Stimulated activated CD8-positive, alpha-beta memory T cell treated with anti-CD3 and anti-CD28 coated beads, Interleukin-12 subunit alpha, Interleukin-12 subunit beta, amount 100 ng/mL, for 1 hour (primary cell): Measurements from ENCODE around the gene SCN10A.

Experiments used
- DNase-seq: peaks from one replicate; pipeline ENCODE4 v3.0.0-alpha.2; 2020; ENCODE audit warnings: low read depth

The SCN10A gene

DNA sequence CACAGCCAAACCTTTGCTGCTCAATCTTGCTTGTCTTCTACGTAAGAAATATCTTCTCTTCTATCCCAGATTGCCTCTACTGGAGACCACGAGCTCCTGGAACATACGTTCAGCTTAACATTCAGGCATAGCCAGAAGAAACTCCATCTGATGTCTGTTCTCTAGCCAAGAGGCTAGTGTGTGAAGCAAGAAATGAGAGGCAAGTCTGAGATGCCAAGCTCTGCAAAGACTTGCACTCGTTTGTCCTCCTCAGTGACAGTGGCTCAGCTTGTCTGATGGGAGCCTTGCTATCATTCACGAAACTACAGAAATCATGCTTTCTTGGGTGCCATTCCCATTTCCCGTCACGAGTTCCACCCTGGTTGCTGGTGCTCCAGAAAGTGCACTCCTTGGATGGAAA lies at the start of gene SCN10A:
Gene SCN10A, minus strand, starts transcription at position 192 of the 400 bp plus-strand sequence. CDS start 22,207 bp downstream, outside the sequence.
- no peak for DNase-seq

DNA sequence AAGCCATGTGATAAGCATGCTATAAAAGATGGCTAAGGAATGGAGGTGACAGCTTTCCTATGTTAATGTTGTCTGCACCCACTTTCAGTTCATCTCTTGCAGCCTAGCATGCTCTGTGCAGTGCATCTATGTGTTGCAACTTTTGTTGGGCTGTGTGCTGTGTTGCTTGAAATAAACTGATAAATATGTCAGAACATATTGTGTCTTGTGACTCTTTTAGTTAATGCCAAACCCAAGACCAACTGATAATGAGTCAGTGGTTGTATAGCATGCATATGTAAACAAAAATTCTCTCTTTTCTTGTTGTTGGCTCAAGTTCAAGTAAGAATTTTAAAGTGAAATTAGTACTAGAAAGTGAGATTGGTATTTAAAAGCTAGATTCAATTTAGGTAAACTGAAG lies 37.0 kb upstream of the SCN10A start:
- no peak for DNase-seq

DNA sequence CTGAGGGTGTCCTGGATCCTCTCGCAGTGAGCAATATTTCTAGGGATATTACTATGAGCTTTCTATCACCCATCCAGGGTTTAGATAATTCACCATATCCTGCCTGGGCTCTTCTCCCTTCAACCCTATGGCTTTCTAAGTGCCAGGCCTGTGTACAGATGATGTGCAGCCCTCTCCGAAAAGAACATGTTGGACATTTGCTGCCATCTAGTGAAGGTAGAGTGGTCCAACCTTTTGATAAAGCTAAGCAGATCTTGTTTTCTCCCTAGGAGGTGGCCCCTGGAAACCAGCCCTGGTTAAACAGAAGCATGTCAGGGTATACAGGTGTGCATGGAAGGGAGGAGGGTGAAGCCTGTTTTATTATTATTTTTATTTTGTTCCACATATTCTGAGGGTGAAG lies 27.9 kb upstream of the SCN10A start:
- no peak for DNase-seq

DNA sequence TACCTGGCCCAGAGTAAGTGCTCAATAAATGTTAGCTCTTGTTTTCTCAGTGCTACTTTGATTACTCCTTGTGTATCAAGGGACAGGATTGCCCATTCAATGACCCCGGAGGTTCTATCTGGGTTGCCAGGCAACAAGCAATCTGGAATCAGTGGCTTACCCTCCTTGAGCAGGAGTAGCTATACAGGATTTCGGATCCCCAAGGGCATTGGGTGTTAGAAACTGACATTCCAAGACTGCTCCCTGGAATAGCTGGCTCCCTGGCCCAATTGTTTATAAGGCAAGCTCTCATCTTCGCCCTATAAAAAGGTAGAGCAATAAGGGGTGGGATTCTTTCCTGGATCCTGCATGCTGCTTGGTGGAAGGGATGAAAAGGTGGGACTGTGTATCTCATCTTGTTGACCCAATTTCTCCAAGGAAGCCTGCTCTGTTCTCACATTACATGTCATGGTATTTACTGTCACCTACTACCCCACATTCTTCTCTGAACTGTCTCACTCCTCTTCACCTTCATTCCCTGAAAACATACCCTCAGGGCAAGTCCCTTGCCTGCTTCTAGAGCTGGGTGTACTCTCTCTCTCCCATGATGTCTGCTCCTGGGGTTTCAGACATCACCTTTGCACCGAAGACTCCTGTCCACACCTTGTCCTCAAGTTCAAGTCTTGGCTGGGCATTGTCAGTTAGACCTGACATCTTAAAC lies 26.4 kb upstream of the SCN10A start:
- no peak for DNase-seq

DNA sequence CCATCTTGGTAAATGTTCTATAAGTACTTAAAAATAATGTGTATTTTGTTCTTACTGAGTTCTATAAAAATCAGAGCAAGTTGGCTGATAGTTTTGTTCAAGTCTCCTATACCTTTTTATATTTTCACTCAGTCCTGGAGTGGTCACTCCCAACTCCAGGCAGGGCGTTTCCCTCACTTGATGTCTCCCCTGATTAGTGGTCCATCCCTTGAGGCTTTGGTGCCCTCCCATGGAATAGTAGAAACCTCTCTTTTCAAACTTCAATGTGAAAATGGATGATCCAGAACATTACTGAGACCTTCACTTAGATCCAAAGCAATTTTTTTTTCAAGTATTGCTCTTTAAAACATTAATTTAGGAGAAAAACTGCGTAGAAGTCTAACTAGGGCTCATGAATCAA lies 25.0 kb upstream of the SCN10A start:
- no peak for DNase-seq

DNA sequence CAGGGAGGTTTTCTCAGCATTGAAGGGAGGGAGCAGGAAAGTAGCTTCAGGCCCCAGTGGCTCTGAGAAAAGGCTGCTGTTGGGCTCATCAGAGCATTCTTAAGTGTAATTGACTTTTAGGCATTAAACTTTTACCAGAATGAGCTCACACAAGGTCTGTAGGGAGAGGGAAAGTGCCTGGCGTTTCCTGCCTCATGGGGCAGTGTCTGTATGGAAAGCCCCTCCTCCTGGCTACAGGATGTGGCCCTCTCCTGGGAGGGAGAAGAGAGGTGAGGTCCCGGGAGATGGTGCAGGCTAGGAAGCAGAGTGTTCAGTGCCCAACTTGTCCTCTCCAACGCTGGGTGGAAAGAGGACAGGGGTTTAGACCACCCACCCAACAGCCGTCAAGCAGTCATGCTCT lies 21.3 kb upstream of the SCN10A start:
- DNase-seq: no peak

DNA sequence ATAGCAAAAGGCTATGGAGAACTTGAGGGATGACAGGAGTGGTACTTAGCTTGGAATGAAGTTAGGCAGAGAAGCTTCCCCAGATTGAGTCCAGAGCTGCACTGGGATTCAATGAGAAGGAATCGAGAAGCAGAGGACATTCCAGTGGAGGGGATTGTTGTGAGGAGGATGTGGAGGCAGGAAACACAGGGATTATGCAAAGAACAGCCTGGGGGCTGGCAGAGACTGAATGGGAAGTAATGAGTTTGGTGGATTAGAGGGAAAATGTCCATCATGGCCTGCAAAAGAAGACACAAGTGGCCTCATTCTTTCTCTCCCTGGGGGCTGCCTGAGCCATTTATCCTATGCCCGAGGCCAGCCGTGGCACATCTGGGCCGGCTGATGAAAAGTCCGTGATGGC lies 20.5 kb upstream of the SCN10A start:
- no peak for DNase-seq

DNA sequence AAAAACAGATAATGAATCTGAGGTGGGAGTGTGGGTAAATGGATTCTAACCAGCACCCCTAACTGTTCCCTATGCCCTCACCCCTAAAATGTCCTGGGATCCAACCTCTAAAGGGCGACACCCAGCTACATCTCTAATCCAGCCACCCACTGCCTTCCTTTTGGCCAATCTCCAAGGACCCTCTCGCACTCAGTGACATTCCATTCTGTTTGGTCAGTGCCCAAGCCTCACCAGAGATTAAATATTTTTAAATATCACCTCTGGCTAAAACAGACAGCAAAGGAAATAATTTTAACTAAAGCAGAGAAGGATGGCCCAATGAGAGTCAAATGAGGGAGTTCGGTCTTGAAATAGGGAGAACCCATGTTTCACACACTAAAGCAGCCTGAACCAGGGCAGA lies 19.9 kb upstream of the SCN10A start:
- DNase-seq: no peak

DNA sequence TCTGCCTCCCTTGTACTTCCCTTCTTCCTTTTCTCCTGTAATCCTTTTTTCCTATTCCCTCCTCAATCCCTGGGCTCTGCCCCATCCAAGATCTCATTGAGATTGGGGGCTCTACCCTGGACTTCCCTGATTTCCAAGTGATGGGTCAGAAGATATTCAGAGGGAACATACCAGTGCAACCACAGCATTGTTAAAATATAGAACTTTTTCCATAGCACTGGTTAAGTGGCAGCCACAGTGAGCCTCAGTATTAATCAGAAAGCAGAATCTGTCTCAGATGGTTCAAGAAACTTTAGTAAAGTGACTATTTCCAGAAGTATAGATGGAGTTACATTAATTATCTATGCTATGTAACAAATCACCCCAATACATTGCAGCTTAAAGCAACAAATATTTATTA lies 18.7 kb upstream of the SCN10A start:
- no peak for DNase-seq

DNA sequence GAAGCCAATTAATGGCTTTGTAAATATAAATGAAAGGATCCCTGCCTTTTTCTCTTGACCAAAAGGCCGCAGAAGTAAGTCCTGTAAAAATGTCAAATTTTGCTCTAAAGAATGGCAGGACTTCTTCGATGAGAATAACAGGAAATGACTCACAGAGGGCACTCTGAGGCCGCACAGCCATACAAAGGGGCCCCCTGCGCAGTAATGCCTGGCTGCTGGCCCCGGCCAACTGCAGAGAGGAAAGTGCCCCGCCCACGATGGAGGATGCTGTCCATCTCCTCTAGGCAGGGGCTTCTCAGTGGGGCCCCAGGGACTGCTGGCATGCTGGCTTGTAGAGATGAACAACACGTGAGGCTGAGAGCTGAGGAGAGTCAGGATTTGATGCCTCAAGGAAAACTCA lies 18.1 kb upstream of the SCN10A start:
- DNase-seq: no peak

DNA sequence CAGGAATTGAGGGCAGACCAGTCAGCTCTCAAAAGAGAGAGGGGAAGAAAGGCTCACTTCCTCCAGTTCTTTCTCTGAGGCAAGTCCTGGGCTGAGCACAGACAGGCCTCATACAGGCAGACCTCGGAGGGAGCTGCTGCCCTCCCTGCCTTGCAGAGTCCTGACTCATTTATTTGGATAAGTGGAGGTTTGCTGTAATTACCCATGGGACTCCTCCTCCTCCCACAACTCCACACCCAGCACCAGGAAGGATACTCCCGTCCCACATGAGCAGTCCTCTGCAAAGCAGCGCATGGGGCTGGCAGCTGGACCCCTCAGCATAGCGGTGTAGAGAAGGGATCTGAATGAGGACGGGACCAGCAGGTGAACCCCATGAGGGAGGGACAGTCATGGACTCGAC lies 13.4 kb upstream of the SCN10A start:
- no peak for DNase-seq

DNA sequence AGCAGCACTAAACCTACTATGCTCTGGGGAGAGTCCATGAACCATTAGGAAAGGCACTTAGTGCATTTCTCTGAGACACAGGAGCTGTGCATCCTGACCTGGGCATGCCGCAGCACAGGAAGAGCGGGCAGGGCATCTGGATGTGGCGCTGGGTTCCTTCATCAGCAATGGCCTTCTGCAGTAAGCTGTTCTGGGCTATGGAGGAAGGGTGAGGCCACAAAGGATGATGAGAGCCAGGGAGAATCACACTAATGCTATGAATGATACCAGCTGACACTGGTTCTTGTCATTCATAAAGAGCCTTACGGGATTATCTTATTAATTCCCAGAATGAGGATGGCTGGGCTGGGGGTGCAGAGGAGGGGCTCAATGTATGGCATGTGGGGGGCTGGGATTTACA lies 12.7 kb upstream of the SCN10A start:
- no peak for DNase-seq

DNA sequence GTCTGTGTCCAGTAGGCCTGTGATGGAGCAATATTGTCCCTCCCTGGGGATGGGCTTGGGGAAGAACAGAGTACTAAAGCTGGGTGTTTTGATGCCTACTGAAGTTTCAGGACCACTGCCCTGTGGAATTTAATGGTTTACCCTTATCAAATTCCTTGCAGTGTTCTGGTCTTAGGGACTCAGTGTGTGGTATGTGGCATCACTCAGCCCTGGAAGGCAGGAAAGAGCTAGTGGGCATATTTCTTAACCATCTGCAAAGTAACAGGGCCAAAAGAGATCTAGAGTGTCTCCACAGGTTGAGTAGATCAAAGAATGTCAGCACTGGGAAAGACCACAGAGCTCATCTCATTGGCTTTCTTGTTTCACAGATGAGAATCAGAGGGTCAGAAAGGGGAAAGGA lies 11.8 kb upstream of the SCN10A start:
- no peak for DNase-seq

DNA sequence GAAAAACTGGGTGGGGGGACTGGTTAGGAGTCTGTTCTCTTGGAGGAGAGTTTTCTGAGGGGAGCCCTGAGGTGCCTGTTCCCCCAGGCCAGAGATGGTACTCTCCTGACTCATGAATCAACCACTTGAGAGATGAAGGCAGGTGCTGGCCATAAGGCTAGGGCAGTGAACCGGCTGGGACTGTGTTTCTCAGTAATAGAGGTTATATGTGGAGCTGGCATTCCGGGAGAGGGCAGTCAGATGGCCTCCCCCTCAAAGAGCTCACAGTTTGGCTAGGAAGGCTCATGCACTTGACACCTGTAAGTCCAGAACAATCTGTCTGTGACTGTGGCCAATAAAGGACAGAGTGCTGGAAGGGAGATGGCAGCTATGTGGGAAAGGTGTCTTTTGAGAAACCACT lies 10.0 kb upstream of the SCN10A start:
- no peak for DNase-seq

DNA sequence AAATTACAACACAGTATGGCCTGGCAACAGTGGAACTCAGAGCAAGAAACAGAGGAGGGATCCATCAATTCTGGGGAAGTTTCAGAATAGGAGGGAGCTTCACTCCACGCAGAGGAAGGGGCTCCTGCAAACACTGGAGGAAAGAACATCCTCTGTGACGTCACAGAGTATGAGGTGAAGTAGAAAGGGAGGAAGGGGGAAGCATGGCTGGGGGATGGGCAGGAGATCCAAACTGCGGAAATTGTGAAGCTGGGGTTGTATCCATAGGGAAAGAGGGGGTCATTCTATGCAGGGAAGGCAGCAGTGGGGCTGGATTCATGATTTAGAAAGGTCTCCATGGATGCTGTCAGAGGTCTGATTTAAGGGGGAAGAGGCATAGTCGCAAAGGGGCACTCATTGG lies 8.3 kb upstream of the SCN10A start:
- DNase-seq: no peak

DNA sequence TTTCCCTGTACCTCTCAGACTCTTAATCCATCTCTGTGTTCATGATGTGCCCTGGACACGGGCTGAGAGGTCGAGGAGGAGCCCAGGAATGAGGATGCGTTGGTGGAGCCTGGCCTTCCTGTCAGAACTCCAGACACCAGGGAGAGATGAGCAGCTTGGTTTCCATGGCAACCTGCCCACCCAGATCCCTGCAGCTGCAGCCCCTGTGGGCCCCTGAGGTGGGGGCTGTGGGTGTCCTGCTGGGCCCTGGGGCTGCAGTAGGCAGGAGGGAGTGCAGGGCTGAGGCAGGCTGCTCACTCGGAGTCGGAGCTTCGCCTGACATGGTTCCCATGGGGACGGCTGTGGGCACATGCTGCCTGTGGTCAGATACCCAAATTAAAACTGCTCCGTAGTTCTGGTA lies 7.7 kb upstream of the SCN10A start:
- no peak for DNase-seq

DNA sequence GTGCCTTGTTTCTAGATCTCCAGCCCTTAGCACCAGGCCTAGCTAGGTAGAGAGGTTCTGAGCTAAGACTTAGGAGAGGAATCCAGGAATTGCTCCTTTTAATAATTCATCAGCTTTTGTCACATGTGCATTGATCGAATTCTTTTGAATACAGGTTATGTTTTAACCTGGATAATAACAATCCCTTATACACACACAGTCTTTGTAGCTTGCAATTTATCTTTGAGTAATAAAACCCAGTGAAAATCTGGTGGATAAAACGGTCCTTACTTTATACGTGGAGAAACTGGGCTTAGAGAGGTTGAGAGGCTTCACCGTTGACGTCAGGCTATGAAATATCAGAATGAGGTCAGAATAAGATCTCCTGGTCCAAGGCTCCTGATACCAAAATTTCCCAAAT lies 7.2 kb upstream of the SCN10A start:
- no peak for DNase-seq

DNA sequence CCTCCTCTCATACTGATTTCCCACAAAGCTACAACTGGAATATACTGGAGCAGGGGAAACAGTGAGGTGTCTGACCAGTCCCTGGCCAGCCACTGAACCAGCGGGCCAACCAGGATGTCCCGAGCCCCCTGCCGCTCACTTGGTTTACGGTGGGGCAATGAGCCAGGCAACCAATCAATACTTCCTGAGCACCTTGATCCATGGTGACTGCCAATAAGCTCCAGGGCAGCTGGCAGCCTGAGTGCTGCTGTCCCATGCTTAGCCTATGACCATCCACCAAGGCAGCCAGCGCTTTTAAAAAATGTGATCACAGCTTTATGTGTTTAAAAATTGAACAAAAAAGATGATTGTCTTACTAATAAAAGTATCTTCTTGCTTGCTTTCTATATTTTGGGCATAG lies 4.2 kb downstream of the SCN10A start:
- no peak for DNase-seq

DNA sequence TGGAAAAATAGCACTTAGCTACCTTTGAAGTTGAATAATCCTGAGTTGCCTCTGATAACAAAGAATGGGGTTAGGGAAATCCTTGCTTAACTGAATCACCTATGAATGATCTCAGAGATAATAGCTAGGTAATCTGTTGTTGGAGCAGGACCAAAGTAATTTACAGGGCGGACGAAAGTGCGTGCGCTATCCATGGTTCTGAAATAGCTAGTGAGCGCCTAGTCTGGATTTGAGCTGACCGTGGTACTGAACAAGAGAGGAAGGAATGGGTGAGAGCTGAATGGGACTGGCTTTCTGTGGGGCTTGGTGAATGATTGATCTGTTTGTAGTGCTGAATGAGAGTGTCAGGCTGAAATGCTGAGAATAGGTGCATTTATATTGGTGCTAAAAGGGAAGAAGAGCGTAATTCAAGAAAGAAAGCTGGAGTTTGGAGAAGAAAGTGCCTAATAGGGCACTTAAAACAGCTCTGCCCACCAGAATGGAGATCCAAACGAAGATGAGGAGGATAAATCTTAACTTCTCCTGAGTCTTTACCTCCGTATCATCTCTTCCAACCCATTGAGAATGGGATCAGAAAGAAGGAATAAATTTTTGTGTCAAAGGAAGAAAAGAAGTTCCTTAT lies 10.1 kb downstream of the SCN10A start:
- DNase-seq: no peak

DNA sequence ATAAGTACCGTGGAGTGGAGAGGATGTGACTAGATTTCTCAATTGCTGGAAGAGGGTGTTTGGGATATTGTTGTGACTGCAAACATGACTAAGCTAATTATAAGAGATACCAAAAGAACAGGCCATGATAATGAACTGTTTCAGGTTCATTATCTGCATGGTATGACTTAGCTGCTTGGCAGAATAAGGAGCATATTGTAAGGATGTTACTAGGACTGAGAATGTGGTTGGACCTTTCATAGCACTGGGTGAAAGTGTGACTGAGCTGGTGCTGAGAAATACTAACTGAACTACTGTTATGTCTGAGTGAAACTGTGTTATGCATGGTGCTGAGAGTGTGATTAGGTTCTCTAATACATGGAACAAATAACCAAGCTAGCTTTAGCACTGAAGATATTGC lies 11.0 kb downstream of the SCN10A start:
- no peak for DNase-seq

DNA sequence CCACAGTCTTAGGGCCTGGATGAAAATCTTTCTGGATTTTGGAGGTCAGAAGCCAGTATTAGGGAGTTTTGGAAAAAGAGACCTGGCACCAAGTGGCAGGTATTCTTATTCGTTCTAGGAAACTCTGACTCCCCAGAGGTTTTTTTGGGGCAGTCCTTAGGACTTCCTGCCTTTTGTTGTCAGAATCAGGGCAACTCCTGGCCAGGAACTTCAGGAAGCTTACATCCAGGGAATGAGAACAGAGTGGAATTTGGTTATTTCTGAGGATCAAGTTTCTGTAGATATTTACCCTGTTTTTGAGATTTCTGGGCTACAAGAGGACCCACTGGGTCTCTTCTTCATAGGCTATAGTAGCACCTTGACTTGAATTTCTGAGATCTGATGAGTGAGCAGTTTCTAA lies 15.5 kb downstream of the SCN10A start:
- DNase-seq: no peak

DNA sequence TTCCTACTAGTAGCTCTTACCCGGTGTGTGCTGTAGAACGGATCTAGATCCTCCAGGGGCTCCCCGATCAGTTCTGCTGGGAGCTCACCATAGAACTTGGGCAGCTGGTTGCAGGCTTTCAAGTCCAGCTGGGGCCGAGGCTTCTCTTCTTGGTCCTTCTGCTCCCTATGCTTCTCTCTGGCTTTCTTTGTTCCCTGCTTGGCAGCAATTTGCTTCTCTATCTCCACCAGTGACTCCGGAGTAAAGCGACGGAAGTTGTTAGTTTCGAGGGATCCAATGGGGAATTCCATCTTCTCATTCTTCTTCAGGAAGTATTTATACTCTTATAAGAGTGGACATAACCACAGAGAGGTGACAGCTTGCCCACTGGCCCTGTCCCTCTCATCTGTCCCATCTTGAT lies 22.3 kb downstream of the SCN10A start:
- no peak for DNase-seq

DNA sequence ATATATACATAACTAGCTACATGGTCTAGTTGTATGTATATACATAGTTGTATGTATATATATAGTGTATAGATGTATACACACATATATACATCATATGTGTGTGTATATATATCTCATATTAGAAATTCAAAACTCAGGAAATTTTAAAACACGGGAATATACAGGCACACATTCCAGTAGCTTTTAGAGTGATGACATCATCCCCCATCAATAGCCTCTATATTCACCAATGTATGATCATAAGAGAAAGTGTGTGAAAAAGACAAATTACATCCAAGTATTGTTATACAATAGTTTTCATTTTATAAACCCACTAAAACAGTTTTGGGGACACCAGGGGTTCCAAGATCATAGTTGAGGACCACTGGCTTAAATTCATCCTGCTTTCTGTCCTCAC lies 23.0 kb downstream of the SCN10A start:
- DNase-seq: no peak

DNA sequence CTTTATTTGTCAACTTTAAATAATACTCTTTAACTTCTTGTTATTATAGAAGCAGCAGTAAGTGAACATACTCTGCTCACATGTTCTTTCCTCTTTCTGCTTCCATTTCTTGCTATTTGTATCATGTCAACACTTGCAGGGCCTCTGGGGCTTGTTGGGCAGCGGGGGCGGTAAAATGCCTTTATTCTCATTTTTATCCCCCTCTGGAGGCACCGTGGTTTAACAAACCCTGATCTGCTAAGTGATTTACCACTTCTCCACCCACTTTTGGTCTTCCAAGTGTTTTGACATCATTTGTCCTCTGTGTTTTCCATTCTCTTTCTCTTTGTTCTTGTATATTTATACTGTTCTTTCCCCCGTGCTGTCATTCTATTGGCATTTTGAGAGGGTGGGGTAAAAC lies 33.9 kb downstream of the SCN10A start:
- DNase-seq: no peak
